Astrocyte of the cerebellum (primary cell): Measurements from ENCODE around the gene CTLA4.

Experiments used
- DNase-seq: peaks from one replicate; pipeline ENCODE4 v3.0.0-alpha.2; 2011; ENCODE audit warnings: low read depth
- H3K4me3 ChIP-seq: 2 replicates; pipeline ENCODE4 v1.5.1; 2011; ENCODE audit warnings: mild to moderate bottlenecking, low read depth, low read length, moderate library complexity
- CTCF ChIP-seq: IDR thresholded peaks from 2 replicates; pipeline ENCODE4 v1.5.1; 2012; ENCODE audit warnings: low read length, low read depth, moderate library complexity, mild to moderate bottlenecking; ENCODE audit errors: missing control alignments
- in situ Hi-C: cut with HindIII; loops from 2 replicates; pipeline ENCODE4 v1.10.0; 2017; ENCODE audit warnings: low sequenced_read_pairs

Gene CTLA4

GRCh38 chr2:203913947-203914346, 46.4 kb downstream of the CTLA4 start:
- no peak for TF ChIP-seq CTCF
- DNase-seq: no peak
- in situ Hi-C loops: no loop called here
- no peak overlapping the region for H3K4me3 ChIP-seq

- in situ Hi-C loops: no loop called here
- no peak for DNase-seq
- no peak overlapping the region for H3K4me3 ChIP-seq
- no peak for TF ChIP-seq CTCF
These were observed 47.1 kb downstream of the CTLA4 start for GRCh38 chr2:203914546-203915182.

- DNase-seq: no peak
- in situ Hi-C loops: no loop called here
- no peak overlapping the region for H3K4me3 ChIP-seq
These were observed 47.7 kb downstream of the CTLA4 start for GRCh38 chr2:203915256-203915655.

GRCh38 chr2:203916756-203917155, 49.2 kb downstream of the CTLA4 start:
- DNase-seq: no peak
- no peak for TF ChIP-seq CTCF
- no peak overlapping the region for H3K4me3 ChIP-seq
- in situ Hi-C loops: no loop called here

More at GRCh38 chr2:203915256-203915655, 47.7 kb downstream of the CTLA4 start:
- no peak for TF ChIP-seq CTCF

- in situ Hi-C loops: no loop called here
- no peak for DNase-seq
- H3K4me3 ChIP-seq: no peak overlapping the region
These were observed 50.7 kb downstream of the CTLA4 start for GRCh38 chr2:203918264-203918663.

GRCh38 chr2:203918839-203919238, 51.3 kb downstream of the CTLA4 start:
- DNase-seq: no peak

More at GRCh38 chr2:203918264-203918663, 50.7 kb downstream of the CTLA4 start:
- no peak for TF ChIP-seq CTCF

More at GRCh38 chr2:203918839-203919238, 51.3 kb downstream of the CTLA4 start:
- no peak for TF ChIP-seq CTCF
- no peak overlapping the region for H3K4me3 ChIP-seq
- in situ Hi-C loops: no loop called here
